ENCODE data around the gene SIRPA.

The SIRPA gene

DNA sequence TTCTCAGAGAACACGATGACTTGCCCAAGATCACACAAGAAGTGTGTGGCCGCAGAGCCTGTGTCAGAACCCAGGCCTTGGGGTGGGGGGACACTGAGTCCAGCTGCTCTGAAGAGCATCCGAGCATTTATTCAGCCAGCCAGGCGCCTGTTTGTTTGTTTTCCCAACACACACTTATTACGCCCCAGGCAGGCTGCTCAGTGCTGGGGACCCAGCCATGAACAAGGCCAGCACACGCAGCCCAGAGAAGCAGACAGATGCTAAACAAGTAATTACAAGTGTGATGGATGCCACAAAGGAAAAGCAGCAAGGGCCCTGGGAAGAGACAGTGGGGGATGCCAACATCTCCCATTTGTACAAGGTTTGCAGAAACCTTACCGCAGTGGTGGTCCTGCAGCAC, 19.4 kb upstream of the SIRPA start:
- no peaks in the 10 kb centered on the region for H3K27me3 ChIP-seq (ENCODE audit: control insufficient read depth, insufficient read depth, low read length)
- H3K9ac ChIP-seq = no peak overlapping the region
- H3K4me1 ChIP-seq = no peaks in the 10 kb centered on the region
- no peaks in the 10 kb centered on the region for H3K36me3 ChIP-seq (ENCODE audit: control insufficient read depth, insufficient read depth, low read length)
- no peak overlapping the region for H3K4me2 ChIP-seq (ENCODE audit: low read length)
- no peak for TF ChIP-seq CTCF (IDR thresholded peaks at IDR 0.05)
- H2AFZ ChIP-seq = no peak overlapping the region
- H3K9me3 ChIP-seq (ENCODE audit: control insufficient read depth, low read length) = no peaks in the 10 kb centered on the region
- H3K27ac ChIP-seq = no peak overlapping the region
- H3K4me3 ChIP-seq (ENCODE audit: low read depth, low read length) = no peak overlapping the region
- no peaks in the 10 kb centered on the region for H3K79me2 ChIP-seq

DNA sequence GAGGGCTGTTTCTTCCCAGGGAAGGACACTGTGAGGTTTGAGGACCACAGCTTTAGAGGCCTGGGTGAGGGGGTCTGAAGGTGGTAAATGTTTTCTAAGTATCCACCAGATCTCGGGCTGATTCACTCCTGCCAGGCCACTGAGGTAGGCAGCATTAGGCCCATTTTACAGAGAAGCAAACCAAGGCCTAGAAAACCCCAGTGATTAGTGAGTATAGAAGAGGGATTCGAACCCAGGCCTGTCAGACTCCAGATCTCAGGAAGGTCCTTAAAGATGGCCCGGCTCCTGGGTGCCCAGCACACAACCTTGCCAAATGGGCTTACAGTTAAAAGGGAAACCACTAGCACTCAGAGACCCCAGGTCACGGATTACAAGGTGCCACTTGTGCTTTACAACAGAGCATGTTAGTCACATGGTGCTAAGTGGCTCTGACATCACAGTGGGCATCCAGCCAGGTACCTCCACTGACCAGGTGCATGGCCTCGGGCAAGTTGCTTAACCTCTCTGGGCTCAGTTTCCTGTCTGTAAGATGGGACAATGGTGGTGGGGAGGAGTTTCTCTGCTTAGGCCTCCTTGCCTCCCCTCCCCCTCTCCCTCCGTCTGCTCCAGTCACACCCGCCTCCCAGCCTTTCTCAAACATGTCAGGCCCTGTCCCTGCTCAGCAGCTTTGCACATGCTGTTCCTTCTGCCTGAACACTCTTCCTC, 18.8 kb upstream of the SIRPA start:
- Histone ChIP-seq H3K27me3 (ENCODE audit: control insufficient read depth, insufficient read depth, low read length) (no peaks in the 10 kb centered on the region), H3K4me1 (no peaks in the 10 kb centered on the region), H3K4me3 (ENCODE audit: low read depth, low read length) (no peak overlapping the region), H2AFZ (no peak overlapping the region), H3K27ac (no peak overlapping the region), H3K79me2 (no peaks in the 10 kb centered on the region), H3K36me3 (ENCODE audit: control insufficient read depth, insufficient read depth, low read length) (no peaks in the 10 kb centered on the region), H3K9ac (no peak overlapping the region), H3K4me2 (ENCODE audit: low read length) (no peak overlapping the region), H3K9me3 (ENCODE audit: control insufficient read depth, low read length) (no peaks in the 10 kb centered on the region)
- no peak for TF ChIP-seq CTCF (IDR thresholded peaks at IDR 0.05)

DNA sequence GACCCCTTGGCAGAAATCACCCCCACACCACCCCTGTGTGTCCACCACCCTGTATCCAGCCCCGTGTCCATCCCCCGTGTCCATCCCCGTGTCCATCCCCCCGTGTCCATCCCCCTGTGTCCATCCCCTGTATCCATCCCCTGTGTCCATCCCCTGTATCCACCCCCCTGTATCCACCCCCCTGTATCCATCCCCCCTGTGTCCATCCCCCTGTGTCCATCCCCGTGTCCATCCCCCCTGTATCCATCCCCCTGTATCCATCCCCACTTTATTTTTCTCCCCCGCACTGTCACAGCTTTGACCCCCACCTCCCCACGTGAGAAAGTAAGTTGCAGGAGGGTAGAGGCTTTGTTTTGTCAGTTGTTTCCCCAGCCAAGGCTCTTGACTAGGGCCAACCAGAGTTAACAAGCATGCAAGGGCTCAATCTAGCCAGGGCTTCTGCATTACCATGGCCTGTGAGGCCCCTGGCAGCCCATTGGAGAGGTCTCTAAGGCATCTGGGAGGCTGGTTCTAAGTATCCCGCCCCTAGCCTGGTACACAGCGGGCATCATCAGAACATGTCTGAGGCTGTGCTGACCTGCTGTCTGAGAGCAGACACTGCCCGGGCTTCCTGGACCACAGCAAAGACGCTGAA, 18.1 kb upstream of the SIRPA start:
- no peak overlapping the region for H2AFZ ChIP-seq
- H3K4me3 ChIP-seq (ENCODE audit: low read depth, low read length) = no peak overlapping the region
- no peak overlapping the region for H3K27ac ChIP-seq
- no peaks in the 10 kb centered on the region for H3K36me3 ChIP-seq (ENCODE audit: control insufficient read depth, insufficient read depth, low read length)
- no peaks in the 10 kb centered on the region for H3K79me2 ChIP-seq
- H3K27me3 ChIP-seq (ENCODE audit: control insufficient read depth, insufficient read depth, low read length) = no peaks in the 10 kb centered on the region
- TF ChIP-seq CTCF (IDR thresholded peaks at IDR 0.05) = no peak
- no peak overlapping the region for H3K4me2 ChIP-seq (ENCODE audit: low read length)
- no peaks in the 10 kb centered on the region for H3K4me1 ChIP-seq
- no peaks in the 10 kb centered on the region for H3K9me3 ChIP-seq (ENCODE audit: control insufficient read depth, low read length)
- H3K9ac ChIP-seq = no peak overlapping the region

- no peaks in the 10 kb centered on the region for H3K4me1 ChIP-seq
- no peak overlapping the region for H3K9ac ChIP-seq
- no peak overlapping the region for H2AFZ ChIP-seq
- H3K4me3 ChIP-seq (ENCODE audit: low read depth, low read length) = no peak overlapping the region
- no peak overlapping the region for H3K4me2 ChIP-seq (ENCODE audit: low read length)
- H3K27me3 ChIP-seq (ENCODE audit: control insufficient read depth, insufficient read depth, low read length) = no peaks in the 10 kb centered on the region
- H3K36me3 ChIP-seq (ENCODE audit: control insufficient read depth, insufficient read depth, low read length) = no peaks in the 10 kb centered on the region
- no peak overlapping the region for H3K27ac ChIP-seq
- H3K79me2 ChIP-seq = no peaks in the 10 kb centered on the region
- no peaks in the 10 kb centered on the region for H3K9me3 ChIP-seq (ENCODE audit: control insufficient read depth, low read length)
- no peak for TF ChIP-seq CTCF (IDR thresholded peaks at IDR 0.05)
These were observed 17.5 kb upstream of the SIRPA start for GRCh38 chr20:1877609-1878200.

All from parathyroid adenoma (tissue), 2 donors.